Activated CD8-positive, alpha-beta memory T cell treated with anti-CD3 and anti-CD28 coated beads, Interleukin-2, amount 50 U/mL, for 48 hours (primary cell): Measurements from ENCODE around the gene CFAP74.

ENCODE experiments used
- DNase-seq: peaks from one replicate; pipeline ENCODE4 v3.0.0-alpha.2; 2020

Gene CFAP74

GRCh38 chr1:2020310-2020655 lies 16.7 kb upstream of the CFAP74 start:
- no peak for DNase-seq

GRCh38 chr1:2019571-2020309 lies 16.2 kb upstream of the CFAP74 start:
- no peak for DNase-seq

- DNase-seq = no peak
Observed at GRCh38 chr1:2019172-2019543, 15.6 kb upstream of the CFAP74 start, which contains the start of gene GABRD. GABRD (plus strand) TSS chr1:2019345; CDS start chr1:2019424, 79 bp downstream.

GRCh38 chr1:2018217-2019171 lies 14.9 kb upstream of the CFAP74 start:
- no peak for DNase-seq

- DNase-seq = no peak
Observed at GRCh38 chr1:2016123-2016522, 12.5 kb upstream of the CFAP74 start.

GRCh38 chr1:2014741-2015735 lies 11.5 kb upstream of the CFAP74 start:
- DNase-seq = no peak

GRCh38 chr1:2014181-2014580 lies 10.6 kb upstream of the CFAP74 start:
- no peak for DNase-seq

GRCh38 chr1:2009101-2010053 lies 5.8 kb upstream of the CFAP74 start:
- no peak for DNase-seq

- DNase-seq = no peak
Observed at GRCh38 chr1:2004856-2005255, 1.3 kb upstream of the CFAP74 start.

GRCh38 chr1:2001773-2002411 lies 1.7 kb downstream of the CFAP74 start:
- DNase-seq = no peak

GRCh38 chr1:2000850-2001249 lies 2.7 kb downstream of the CFAP74 start:
- DNase-seq = no peak

GRCh38 chr1:2000432-2000831 lies 3.2 kb downstream of the CFAP74 start:
- no peak for DNase-seq

GRCh38 chr1:1997576-1997975 lies 6.0 kb downstream of the CFAP74 start:
- no peak for DNase-seq

GRCh38 chr1:1996207-1996651 lies 7.4 kb downstream of the CFAP74 start:
- no peak for DNase-seq

GRCh38 chr1:1994536-1994935 lies 9.1 kb downstream of the CFAP74 start:
- DNase-seq = no peak

- no peak for DNase-seq
Observed at GRCh38 chr1:1990222-1990621, 13.4 kb downstream of the CFAP74 start.

GRCh38 chr1:1989789-1990188 lies 13.8 kb downstream of the CFAP74 start:
- no peak for DNase-seq

GRCh38 chr1:1989102-1989542 lies 14.5 kb downstream of the CFAP74 start:
- no peak for DNase-seq

- no peak for DNase-seq
Observed at GRCh38 chr1:1988061-1988945, 15.3 kb downstream of the CFAP74 start.

- no peak for DNase-seq
Observed at GRCh38 chr1:1987142-1987510, 16.5 kb downstream of the CFAP74 start.
